GM19455 (cell line): ENCODE results near the gene CRYZ.
"Not testable (repeated sequence)": the region's sequence is repeated elsewhere in the genome, so short reads cannot be mapped to it uniquely, and the experiment has no call there.

Experiments
- ATAC-seq: cut with Tn5 transposase; IDR thresholded peaks from one replicate; pipeline ENCODE4 v1.9.1; 2021; ENCODE audit not compliant: unreplicated experiment

Gene CRYZ, protein sequence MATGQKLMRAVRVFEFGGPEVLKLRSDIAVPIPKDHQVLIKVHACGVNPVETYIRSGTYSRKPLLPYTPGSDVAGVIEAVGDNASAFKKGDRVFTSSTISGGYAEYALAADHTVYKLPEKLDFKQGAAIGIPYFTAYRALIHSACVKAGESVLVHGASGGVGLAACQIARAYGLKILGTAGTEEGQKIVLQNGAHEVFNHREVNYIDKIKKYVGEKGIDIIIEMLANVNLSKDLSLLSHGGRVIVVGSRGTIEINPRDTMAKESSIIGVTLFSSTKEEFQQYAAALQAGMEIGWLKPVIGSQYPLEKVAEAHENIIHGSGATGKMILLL

GRCh38 chr1:74732960-74733603 lies at the start of gene CRYZ, which contains the start of gene TYW3:
Gene CRYZ (minus strand): TSS chr1:74733050. CDS start chr1:74724821, 8,229 bp downstream.
Gene TYW3 (plus strand): TSS chr1:74733152. CDS start chr1:74733245, 93 bp downstream.
- peak; percentile 83 for ATAC-seq

GRCh38 chr1:74780594-74780993 lies 47.7 kb upstream of the CRYZ start:
- no peak for ATAC-seq

- no peak for ATAC-seq
Observed at GRCh38 chr1:74779750-74780149, 46.9 kb upstream of the CRYZ start.

DNA sequence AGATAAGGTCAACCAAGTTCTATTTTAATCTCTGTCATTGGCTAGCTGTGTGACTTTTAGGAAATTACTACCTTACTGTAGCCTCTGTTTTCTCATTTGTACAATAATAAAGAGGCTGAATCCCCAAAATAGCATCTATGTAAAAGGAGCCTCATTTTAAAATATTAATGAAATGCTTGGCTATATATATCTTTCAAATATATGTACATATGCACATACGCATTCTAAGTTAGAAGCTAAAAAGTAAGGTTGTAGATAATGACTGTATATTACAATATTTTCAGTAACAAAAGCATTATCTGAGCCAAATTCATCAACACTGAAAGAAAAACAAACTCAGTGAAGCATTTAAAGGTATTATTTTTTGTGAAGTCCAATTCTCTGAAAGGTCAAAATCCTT lies 44.7 kb upstream of the CRYZ start:
- ATAC-seq: no peak

DNA sequence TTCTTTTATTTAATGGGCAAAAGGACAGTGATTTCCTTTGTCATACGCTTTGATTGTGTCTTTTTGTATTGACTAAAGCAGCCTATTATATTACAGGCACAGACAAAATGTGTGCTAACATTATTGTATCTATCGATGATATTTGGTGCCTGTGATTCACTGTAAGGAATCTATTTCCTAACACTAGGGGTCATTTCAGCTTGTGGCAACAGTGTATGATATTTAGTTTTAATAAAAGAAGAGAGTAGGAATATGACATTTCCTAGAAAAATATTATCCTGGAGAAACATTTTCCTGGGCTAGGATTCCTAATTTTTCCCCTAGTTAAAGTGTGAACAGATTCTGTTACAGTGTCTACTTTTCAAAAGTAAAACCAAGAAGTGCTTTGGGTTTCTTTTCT lies 42.9 kb upstream of the CRYZ start:
- ATAC-seq: no peak

DNA sequence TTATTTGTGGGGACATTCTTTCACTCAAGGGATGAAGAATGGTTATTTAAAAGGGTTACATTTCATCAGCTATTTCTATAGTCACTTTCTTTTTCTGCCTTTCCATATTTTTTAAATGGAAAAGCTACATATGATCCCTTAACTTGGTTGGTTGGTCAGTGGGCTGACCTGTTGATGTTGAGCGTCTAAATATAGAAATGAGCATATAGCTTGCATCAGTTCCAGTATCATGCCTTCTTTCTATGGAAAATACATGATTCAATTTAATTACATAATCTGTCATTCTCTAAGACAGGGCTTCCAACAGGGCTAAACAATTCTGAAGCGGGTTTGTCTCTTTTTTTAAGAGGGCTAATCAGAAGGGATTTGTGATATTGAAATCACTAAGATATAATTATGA lies 40.7 kb upstream of the CRYZ start:
- no peak for ATAC-seq

- ATAC-seq: no peak
Observed at GRCh38 chr1:74772945-74773344, 40.1 kb upstream of the CRYZ start.

DNA sequence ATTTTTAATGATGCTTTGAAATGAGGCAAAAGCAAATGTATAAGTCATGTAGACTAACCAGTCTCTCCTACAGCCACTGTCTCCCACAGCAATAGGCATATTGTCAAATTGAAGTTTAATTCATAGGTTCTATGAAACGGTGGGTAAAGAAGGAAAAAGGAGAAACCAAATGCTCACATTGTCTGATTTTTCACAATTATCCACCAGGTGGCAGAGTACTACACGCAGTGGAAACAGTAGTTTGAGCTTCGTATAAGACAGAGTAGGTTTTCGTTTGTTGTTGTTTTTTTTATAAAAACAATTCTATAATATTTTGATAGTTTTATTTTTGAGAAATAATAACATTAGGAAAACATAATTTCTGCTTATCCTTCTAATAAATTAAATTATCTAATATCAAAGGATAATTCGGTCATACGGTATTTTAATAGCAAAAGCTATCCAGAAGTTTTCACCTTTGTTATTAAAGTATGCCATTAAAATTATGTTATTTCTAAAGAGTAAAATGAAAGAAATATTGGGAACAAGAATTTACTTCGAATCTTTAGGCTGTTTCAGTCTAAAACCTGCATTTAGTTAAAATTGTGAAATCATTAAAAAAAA lies 39.2 kb upstream of the CRYZ start:
- no peak for ATAC-seq

- ATAC-seq: no peak
Observed at GRCh38 chr1:74767490-74767889, 34.6 kb upstream of the CRYZ start.

- ATAC-seq: no peak
Observed at GRCh38 chr1:74766579-74766978, 33.7 kb upstream of the CRYZ start.

DNA sequence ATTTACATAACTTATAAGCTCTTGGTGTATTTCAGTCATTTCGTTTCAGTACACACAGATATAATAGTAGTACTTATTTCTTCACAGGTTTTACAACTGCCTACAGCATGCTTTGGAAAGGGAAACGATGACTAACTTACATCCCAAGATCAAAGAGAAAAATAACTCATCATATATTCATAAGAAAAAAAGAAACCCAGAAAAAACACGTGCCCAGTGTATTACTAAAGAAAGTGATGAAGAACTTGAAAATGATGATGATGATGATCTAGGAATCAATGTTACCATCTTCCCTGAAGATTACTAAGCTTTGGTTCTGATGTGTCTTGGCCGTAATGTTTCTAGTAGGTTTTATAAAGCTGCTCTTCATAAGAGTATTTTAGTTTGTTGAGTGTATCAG lies 31.0 kb upstream of the CRYZ start:
- no peak for ATAC-seq

DNA sequence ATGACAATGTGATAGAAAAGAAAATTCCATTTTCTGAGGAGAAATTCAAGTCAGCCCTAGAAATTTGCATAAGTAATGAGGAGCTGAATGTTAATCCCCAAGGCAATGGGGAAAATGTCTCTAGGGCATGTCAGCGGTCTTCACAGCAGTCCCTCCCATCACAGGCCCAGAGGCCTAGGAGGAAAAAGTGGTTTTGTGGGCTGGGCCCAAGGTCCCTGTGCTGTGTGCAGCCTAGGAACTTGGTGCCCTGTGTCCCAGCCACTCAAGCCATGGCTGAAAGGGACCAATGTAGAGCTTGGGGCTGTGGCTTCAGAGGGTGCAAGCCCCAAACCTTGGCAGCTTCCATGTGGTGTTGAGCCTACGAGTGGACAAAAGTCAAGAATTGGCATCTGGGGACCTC lies 23.8 kb upstream of the CRYZ start:
- not testable (repeated sequence) for ATAC-seq

DNA sequence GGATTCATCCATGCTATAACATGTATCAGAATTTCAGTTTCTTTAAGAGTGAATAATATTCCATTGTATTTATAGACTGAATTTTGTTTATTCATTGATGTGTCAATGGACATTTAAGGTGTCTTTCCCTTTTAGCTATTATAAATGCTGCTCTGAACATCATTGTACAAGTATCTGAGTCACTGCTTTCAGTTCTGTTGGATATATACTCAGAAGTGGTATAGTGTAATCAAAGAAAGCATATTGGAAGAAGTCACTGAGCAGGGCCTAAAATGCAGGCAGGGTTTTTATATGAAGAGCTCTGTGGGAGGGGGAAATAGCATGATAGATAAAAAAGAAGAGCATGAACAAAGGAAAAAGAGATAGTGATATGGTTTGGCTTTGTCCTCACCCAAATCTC lies 22.6 kb upstream of the CRYZ start:
- no peak for ATAC-seq

DNA sequence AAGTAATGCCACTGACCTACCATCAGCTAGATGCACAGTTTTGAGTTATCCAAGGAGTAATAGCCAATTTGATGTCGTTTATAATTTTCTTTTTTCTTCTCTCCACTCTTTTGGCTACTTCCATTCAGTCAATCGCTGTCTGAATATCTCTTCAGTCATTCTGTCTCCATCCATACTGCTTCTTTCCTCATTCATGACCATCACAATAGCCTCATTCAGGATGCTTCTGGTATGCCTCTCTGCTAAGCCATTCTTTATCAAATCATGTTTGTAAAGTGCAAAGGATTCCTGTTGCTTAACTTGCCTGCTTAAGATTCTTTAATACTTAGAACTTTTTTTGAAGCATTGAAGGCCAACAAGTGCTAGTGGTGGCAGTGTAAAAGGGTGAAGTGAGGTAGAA lies 20.3 kb upstream of the CRYZ start:
- no peak for ATAC-seq

DNA sequence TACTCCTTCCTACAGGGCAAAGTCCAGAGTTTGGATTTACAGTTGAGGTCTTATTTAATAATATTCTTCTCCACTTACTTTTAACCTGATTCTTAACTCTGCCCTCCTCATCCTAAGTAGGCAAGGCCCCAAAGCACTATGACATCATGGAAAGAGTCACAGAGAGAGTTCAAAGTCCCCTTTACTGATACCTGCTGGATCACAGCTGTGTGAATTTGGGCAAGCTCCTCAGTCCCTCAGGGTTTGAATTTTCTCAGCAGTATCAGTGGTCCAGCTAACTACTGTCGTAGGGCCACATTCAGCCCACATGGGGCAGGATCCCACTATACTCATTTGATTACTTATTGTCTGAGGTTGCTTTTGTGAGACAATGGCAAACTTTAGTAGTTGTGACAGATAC lies 16.1 kb upstream of the CRYZ start:
- no peak for ATAC-seq

GRCh38 chr1:74745247-74745646 lies 12.4 kb upstream of the CRYZ start:
- not testable (repeated sequence) for ATAC-seq

GRCh38 chr1:74740307-74740980 lies 7.6 kb upstream of the CRYZ start:
- not testable (repeated sequence) for ATAC-seq

- no peak for ATAC-seq
Observed at GRCh38 chr1:74737333-74737732, 4.5 kb upstream of the CRYZ start.

DNA sequence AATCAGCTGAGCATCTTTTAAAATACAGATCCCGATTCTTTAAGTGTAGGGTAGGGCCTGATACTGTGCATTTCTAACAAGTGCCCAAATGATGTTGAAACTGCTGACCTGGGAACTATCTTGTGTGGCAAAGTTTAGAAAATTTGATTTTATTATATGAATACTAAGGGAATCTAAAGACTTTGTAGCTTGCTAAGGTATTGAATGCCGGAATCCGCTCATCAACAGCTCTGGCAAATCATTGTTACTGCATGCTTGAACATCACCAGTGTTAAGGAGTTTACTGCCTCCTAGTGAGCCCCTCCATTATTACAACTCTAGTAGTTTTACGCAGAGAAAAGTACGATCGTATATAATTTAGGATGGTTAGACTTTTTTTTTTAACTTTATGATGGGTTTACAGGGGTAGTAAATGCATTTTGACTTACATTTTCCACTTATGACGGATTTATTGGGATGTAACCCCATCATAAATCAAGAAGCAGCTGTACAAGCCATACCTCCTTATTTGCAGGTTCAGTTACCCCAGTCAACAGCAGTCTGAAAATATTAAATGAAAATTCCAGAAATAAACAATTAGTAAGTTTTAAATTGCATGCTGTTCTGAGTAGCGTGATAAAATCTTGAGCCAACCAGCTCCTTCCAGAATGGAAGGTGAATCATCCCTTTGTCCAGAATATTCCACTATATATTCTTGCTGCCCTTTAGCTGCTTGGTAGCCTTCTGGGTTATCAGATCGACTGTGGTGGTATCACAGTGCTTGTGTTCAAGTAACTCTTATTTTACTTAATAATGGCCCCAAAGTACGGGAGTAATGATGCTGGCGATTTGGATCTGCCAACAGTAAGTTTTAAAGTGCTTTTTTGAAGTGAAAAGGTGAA lies 994 bp upstream of the CRYZ start:
- ATAC-seq: peak; percentile 59

GRCh38 chr1:74732071-74732946 lies 541 bp downstream of the CRYZ start:
- ATAC-seq: peak; percentile 24
